Measurements from ENCODE around the gene PARN. TPM values are rescaled to one million over a fixed set of nuclear protein-coding genes. Genes with fewer than 3 reads are reported as not detected.

Gene PARN
- polyA plus RNA-seq, 1 experiment, result 33.9 TPM

DNA sequence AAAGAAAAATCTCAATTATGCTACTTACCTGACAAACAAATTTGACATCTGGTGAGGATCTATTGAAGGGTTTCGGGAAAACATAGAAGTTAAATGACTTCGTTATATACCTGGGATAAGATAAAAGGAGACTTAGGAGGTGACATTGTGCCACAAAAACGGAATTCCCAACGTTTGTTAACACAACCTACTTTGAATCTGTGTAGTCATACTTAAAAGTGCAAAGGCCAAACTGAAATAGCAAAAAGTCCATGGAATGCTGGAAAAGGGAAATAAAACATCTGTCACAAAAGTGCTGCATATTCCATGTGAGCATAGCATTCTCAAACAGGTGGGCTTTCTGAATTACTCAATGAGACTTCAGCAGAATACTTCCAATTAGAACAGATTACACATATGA, 3.0 kb downstream of the PARN start:
- no peaks in the 10 kb centered on the region for H3K27me3 ChIP-seq (ENCODE audit: control insufficient read depth, insufficient read depth, low read length)
- no peak overlapping the region for H3K27ac ChIP-seq (ENCODE audit: low read depth, low read length)
- DNase-seq (ENCODE audit: low read depth, low spot score), result no peak
- no peak overlapping the region for H3K4me3 ChIP-seq (ENCODE audit: low read depth, low read length)
- TF ChIP-seq, protein P1, sequence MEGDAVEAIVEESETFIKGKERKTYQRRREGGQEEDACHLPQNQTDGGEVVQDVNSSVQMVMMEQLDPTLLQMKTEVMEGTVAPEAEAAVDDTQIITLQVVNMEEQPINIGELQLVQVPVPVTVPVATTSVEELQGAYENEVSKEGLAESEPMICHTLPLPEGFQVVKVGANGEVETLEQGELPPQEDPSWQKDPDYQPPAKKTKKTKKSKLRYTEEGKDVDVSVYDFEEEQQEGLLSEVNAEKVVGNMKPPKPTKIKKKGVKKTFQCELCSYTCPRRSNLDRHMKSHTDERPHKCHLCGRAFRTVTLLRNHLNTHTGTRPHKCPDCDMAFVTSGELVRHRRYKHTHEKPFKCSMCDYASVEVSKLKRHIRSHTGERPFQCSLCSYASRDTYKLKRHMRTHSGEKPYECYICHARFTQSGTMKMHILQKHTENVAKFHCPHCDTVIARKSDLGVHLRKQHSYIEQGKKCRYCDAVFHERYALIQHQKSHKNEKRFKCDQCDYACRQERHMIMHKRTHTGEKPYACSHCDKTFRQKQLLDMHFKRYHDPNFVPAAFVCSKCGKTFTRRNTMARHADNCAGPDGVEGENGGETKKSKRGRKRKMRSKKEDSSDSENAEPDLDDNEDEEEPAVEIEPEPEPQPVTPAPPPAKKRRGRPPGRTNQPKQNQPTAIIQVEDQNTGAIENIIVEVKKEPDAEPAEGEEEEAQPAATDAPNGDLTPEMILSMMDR (IDR thresholded peaks at IDR 0.05; ENCODE audit: low read depth, low read length), result no peak
- ChIA-PET POLR2A (no interaction called here), CTCF (no interaction called here)
- no peaks in the 10 kb centered on the region; the same call in 1 of the 2 replicates for H3K9me3 ChIP-seq (ENCODE audit: control insufficient read depth, insufficient read depth, low read length)

- ChIA-PET POLR2A (no interaction called here), CTCF (interaction anchor here (0.6 kb wide), 1 partner anchor 56 kb away, joined by 3 read pairs; no protein-coding TSS in a partner anchor)
- DNase-seq (ENCODE audit: low read depth, low spot score), result no peak
- TF ChIP-seq, protein P1 (IDR thresholded peaks at IDR 0.05; ENCODE audit: low read depth, low read length), result no peak
- H3K27me3 ChIP-seq (ENCODE audit: control insufficient read depth, insufficient read depth, low read length), result no peaks in the 10 kb centered on the region
- no peak overlapping the region for H3K4me3 ChIP-seq (ENCODE audit: low read depth, low read length)
- H3K9me3 ChIP-seq (ENCODE audit: control insufficient read depth, insufficient read depth, low read length), result no peaks in the 10 kb centered on the region
- H3K27ac ChIP-seq (ENCODE audit: low read depth, low read length), result no peak overlapping the region
These were observed 11.5 kb downstream of the PARN start for GRCh38 chr16:14618566-14618965.

DNA sequence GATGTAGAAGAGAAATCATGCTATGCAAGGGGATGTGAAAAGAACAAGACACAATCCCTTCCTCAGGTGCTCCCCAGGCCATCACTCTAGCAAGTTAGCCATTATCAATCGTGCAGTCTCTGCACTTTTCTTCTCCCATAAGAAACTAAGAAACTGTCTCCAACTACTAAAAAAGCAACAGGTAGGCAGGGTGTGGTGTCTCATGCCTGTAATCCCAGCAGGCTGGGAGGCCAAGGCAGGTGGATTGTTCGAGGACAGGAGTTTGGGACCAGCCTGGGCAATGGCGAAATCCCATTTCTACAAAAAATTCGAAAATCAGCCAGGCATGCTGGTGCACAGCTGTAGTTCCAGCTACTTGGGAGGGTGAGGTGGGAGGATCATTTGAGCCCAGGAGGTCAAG, 13.8 kb downstream of the PARN start:
- H3K9me3 ChIP-seq (ENCODE audit: control insufficient read depth, insufficient read depth, low read length), result no peaks in the 10 kb centered on the region
- H3K4me3 ChIP-seq (ENCODE audit: low read depth, low read length), result no peak overlapping the region
- TF ChIP-seq, protein P1 (IDR thresholded peaks at IDR 0.05; ENCODE audit: low read depth, low read length), result no peak
- POLR2A ChIA-PET, result no interaction called here
- H3K27me3 ChIP-seq (ENCODE audit: control insufficient read depth, insufficient read depth, low read length), result no peaks in the 10 kb centered on the region
- H3K27ac ChIP-seq (ENCODE audit: low read depth, low read length), result no peak overlapping the region
- no peak for DNase-seq (ENCODE audit: low read depth, low spot score)
- CTCF ChIA-PET, result interaction anchor here (0.6 to 0.9 kb wide), 2 partner anchors 17 to 52 kb away, joined by 3 read pairs; no protein-coding TSS in a partner anchor

DNA sequence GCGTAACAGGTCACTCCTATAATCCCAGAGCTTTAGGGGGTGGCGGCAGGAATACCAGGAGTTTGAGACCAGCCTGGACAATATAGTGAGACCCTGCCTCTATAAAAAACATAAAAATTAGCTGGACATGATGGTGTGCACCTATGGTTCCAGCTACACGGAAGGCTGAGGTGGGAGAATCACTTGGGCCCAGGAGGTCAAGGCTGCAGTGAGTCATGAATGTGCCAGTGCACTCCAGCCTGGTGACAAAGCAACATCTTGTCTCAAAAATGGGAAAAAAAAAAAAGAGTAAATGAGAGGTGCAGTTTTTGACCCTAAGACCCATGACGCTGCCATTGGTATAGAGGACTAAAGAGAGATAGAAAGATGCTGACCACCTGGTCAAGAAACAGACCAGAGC, 16.1 kb downstream of the PARN start:
- POLR2A ChIA-PET, result no interaction called here
- Histone ChIP-seq H3K4me3 (ENCODE audit: low read depth, low read length) (no peak overlapping the region), H3K9me3 (ENCODE audit: control insufficient read depth, insufficient read depth, low read length) (no peaks in the 10 kb centered on the region), H3K27ac (ENCODE audit: low read depth, low read length) (no peak overlapping the region), H3K27me3 (ENCODE audit: control insufficient read depth, insufficient read depth, low read length) (no peaks in the 10 kb centered on the region)
- TF ChIP-seq, protein P1 (IDR thresholded peaks at IDR 0.05; ENCODE audit: low read depth, low read length), result no peak
- CTCF ChIA-PET, result no interaction called here
- DNase-seq (ENCODE audit: low read depth, low spot score), result no peak

GRCh38 chr16:14611660-14612059, 18.4 kb downstream of the PARN start:
- no peak overlapping the region for H3K4me3 ChIP-seq (ENCODE audit: low read depth, low read length)
- H3K27me3 ChIP-seq (ENCODE audit: control insufficient read depth, insufficient read depth, low read length), result no peaks in the 10 kb centered on the region
- DNase-seq (ENCODE audit: low read depth, low spot score), result no peak
- CTCF ChIA-PET, result no interaction called here
- POLR2A ChIA-PET, result no interaction called here
- no peak overlapping the region for H3K27ac ChIP-seq (ENCODE audit: low read depth, low read length)
- no peaks in the 10 kb centered on the region for H3K9me3 ChIP-seq (ENCODE audit: control insufficient read depth, insufficient read depth, low read length)
- TF ChIP-seq, protein P1 (IDR thresholded peaks at IDR 0.05; ENCODE audit: low read depth, low read length), result no peak

All from AG04450 (cell line).